Stimulated activated CD8-positive, alpha-beta memory T cell treated with anti-CD3 and anti-CD28 coated beads, Interleukin-7, amount 100 ng/mL, for 48 hours (primary cell): Measurements from ENCODE around the gene CCDC170.
"Not testable (repeated sequence)": the region's sequence is repeated elsewhere in the genome, so short reads cannot be mapped to it uniquely, and the experiment has no call there.

ENCODE experiments used
- DNase-seq, 2 donors: peaks; one replicate each; pipeline ENCODE4 v3.0.0-alpha.2; 2020; ENCODE audit warnings: low read depth in 1 of 2; ENCODE audit errors: extremely low read depth in 1 of 2

The CCDC170 gene

GRCh38 chr6:151544884-151545283 is 51.1 kb downstream of the CCDC170 start:
- DNase-seq: not testable (repeated sequence)

GRCh38 chr6:151546941-151547659 is 53.3 kb downstream of the CCDC170 start:
- no peak for DNase-seq

GRCh38 chr6:151548201-151548600 is 54.4 kb downstream of the CCDC170 start:
- no peak for DNase-seq

GRCh38 chr6:151549790-151550189 is 56.0 kb downstream of the CCDC170 start:
- DNase-seq: no peak

- DNase-seq: no peak
Observed at GRCh38 chr6:151550618-151551017, 56.8 kb downstream of the CCDC170 start.

GRCh38 chr6:151551223-151551857 is 57.5 kb downstream of the CCDC170 start:
- DNase-seq: no peak

- DNase-seq: no peak
Observed at GRCh38 chr6:151553416-151554165, 59.8 kb downstream of the CCDC170 start.

- no peak for DNase-seq
Observed at GRCh38 chr6:151561238-151561637, 67.4 kb downstream of the CCDC170 start.

- DNase-seq: no peak
Observed at GRCh38 chr6:151564654-151565053, 70.8 kb downstream of the CCDC170 start.

GRCh38 chr6:151565940-151566339 is 72.1 kb downstream of the CCDC170 start:
- no peak for DNase-seq

- no peak for DNase-seq
Observed at GRCh38 chr6:151566557-151566956, 72.7 kb downstream of the CCDC170 start.

GRCh38 chr6:151576633-151577032 is 82.8 kb downstream of the CCDC170 start:
- DNase-seq: no peak

- DNase-seq: no peak
Observed at GRCh38 chr6:151577257-151577656, 83.4 kb downstream of the CCDC170 start.

GRCh38 chr6:151585741-151586140 is 91.9 kb downstream of the CCDC170 start:
- no peak for DNase-seq

- no peak for DNase-seq
Observed at GRCh38 chr6:151589667-151590066, 95.8 kb downstream of the CCDC170 start.

GRCh38 chr6:151590742-151591141 is 96.9 kb downstream of the CCDC170 start:
- no peak for DNase-seq

- DNase-seq: no peak
Observed at GRCh38 chr6:151592449-151593159, 98.8 kb downstream of the CCDC170 start.

- no peak for DNase-seq
Observed at GRCh38 chr6:151609146-151609902, 115.5 kb downstream of the CCDC170 start.

GRCh38 chr6:151610326-151610725 is 116.5 kb downstream of the CCDC170 start:
- no peak for DNase-seq

GRCh38 chr6:151614630-151615029 is 120.8 kb downstream of the CCDC170 start:
- no peak for DNase-seq
